HAP-1 (cell line): ENCODE measurements around the gene AMBRA1.

Source experiments
- DNase-seq, 2 experiments: peaks; one replicate each; pipeline ENCODE4 v3.0.0-alpha.2; 2016 to 2020; ENCODE audit warnings: low spot score in 2 of 2
- H3K27me3 ChIP-seq: fragments of 250-450 bp; sonication (Bioruptor Pico); 2 replicates; pipeline ENCODE4 v1.5.1; 2020; ENCODE audit warnings: low read depth, mild to moderate bottlenecking, moderate library complexity
- H3K36me3 ChIP-seq: fragments of 250-450 bp; sonication (Bioruptor Pico); replicated peaks from 2 replicates; pipeline ENCODE4 v1.5.1; 2020; ENCODE audit warnings: mild to moderate bottlenecking
- H3K4me1 ChIP-seq: fragments of 250-450 bp; sonication (Bioruptor Pico); 2 replicates; pipeline ENCODE4 v1.5.1; 2020; ENCODE audit warnings: mild to moderate bottlenecking
- H3K4me3 ChIP-seq: fragments of 250-450 bp; sonication (Bioruptor Pico); 2 replicates; pipeline ENCODE4 v1.5.1; 2020; ENCODE audit warnings: mild to moderate bottlenecking, moderate library complexity
- H3K9me3 ChIP-seq: fragments of 250-450 bp; sonication (Bioruptor Pico); 2 replicates; pipeline ENCODE4 v1.5.1; 2020; ENCODE audit warnings: mild to moderate bottlenecking, moderate library complexity
- in situ Hi-C: fragments of 300-500 bp; cut with MboI; formaldehyde crosslinking; loops from 3 replicates; pipeline ENCODE4 v1.14.3; 2020; ENCODE audit warnings: low sequenced_read_pairs, inconsistent platforms, mixed read lengths

AMBRA1 gene

DNA sequence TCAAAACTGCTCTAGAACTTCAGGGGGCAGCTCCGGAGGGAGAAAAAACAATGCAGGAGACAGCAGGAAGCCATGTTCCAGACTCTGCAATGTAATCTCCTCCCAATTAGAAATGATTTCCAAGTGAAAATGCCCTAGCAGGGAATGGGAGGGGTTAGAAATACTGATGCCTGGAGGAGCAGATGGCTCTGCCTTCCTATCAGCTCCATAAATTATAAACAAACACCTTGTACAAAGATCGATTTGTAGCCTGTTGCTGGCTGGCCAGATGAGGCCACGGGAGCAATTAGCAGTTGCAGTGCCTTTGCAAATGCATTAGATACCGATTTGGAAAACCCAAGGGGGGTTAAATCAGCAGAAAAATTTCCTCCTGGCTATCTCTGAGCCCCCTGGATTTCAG lies 155.6 kb downstream of the AMBRA1 start:
- in situ Hi-C loops, result no loop called here
- DNase-seq, result no peak
- Histone ChIP-seq H3K9me3 (no peaks in the 10 kb centered on the region), H3K36me3 (no peaks in the 10 kb centered on the region), H3K4me3 (no peak overlapping the region), H3K27me3 (no peaks in the 10 kb centered on the region), H3K4me1 (no peaks in the 10 kb centered on the region)

DNA sequence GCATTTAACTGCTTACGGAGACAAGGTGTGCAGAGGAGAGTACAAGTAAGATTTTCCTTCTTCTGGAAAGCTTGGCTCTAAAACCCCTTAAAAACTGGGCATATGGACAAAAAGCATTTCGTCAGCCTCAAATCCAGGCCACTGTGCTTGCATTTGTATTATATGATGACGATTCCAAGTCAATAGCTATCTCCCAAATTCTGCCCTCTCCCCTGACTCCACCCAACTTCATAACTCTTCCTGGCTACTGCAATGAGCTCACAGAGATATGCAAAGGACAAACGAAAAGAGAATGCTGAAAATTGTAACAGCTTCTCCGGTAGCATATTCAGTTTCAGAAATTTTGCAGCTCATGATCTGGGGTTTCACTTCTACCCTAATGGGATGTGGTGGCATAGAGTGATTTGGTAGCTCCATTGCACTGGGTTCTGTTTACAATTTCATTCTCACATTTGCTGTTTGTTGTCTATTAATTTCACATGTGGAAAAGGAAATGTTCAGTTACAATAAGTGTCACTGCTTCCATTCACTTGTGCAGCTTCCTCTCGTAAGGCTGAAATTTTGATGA lies 156.6 kb downstream of the AMBRA1 start:
- in situ Hi-C loops, result no loop called here
- H3K9me3 ChIP-seq, result no peaks in the 10 kb centered on the region
- no peaks in the 10 kb centered on the region for H3K4me1 ChIP-seq
- no peaks in the 10 kb centered on the region for H3K36me3 ChIP-seq
- H3K4me3 ChIP-seq, result no peak overlapping the region
- DNase-seq, result no peak
- no peaks in the 10 kb centered on the region for H3K27me3 ChIP-seq

DNA sequence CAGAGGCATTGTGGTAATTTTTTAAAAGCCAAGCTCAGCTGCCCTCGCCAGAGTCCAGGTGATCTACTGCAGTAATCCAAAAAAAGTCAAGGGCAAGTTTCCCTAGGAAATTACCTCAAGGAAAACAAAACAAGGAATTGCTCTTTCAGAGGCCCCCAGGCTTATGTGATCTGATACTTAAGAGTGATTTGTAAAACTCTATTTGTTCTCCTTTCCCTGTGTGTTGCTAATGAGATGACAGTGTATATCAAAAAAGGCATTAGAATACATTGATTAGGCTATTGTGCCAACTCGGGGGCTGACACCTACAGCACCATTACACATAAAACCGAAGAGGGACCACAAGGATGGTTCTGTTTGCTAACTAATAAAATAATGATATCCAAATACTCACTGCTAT lies 157.7 kb downstream of the AMBRA1 start:
- H3K27me3 ChIP-seq, result no peaks in the 10 kb centered on the region
- H3K36me3 ChIP-seq, result no peaks in the 10 kb centered on the region
- in situ Hi-C loops, result no loop called here
- no peak overlapping the region for H3K4me3 ChIP-seq
- DNase-seq, result no peak
- H3K4me1 ChIP-seq, result no peaks in the 10 kb centered on the region
- H3K9me3 ChIP-seq, result no peaks in the 10 kb centered on the region

DNA sequence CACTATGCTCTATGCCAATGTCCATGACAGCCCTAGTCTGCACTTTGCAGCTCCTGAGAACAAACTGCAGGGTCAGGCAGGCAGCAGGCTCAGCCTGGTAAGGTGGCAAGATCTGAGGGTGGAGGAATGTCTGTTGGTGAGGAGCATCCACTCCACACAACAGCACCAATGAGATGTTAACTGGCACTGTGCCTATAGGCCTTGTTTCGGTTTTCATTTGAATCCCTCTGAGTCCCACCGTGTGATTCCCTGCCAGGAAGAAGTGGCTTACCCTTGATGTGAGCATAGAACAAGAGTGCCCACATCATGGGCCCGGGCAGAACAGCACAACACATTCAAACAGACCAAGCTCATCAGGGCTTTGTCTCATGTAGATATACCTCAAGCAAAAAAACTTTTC lies 158.1 kb downstream of the AMBRA1 start:
- no peak overlapping the region for H3K4me3 ChIP-seq
- H3K9me3 ChIP-seq, result no peaks in the 10 kb centered on the region
- no peaks in the 10 kb centered on the region for H3K4me1 ChIP-seq
- no peaks in the 10 kb centered on the region for H3K36me3 ChIP-seq
- no peak for DNase-seq
- in situ Hi-C loops, result no loop called here
- H3K27me3 ChIP-seq, result no peaks in the 10 kb centered on the region

DNA sequence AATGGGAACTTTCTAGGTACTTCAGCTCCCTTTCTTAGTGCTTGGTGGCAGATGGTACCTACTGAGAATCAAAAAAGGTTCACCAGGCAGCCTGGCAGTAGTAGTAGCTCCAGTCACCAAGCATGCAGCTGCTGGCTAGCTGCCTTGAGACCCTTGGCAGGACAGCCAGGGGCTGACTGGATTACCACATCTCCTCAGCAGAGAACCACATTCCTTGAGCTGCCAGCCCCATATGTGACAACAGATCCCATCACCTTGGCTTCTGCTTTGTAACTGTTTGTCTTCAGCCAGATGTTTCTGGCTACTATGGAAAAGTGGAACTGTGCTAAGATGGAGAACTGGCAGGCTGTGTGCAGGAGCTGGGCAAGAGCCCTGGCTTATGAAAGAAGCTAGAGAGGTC lies 162.6 kb downstream of the AMBRA1 start:
- in situ Hi-C loops, result no loop called here
- DNase-seq, result no peak
- Histone ChIP-seq H3K4me3 (no peak overlapping the region), H3K4me1 (no peaks in the 10 kb centered on the region), H3K27me3 (no peaks in the 10 kb centered on the region), H3K36me3 (no peaks in the 10 kb centered on the region), H3K9me3 (no peaks in the 10 kb centered on the region)

DNA sequence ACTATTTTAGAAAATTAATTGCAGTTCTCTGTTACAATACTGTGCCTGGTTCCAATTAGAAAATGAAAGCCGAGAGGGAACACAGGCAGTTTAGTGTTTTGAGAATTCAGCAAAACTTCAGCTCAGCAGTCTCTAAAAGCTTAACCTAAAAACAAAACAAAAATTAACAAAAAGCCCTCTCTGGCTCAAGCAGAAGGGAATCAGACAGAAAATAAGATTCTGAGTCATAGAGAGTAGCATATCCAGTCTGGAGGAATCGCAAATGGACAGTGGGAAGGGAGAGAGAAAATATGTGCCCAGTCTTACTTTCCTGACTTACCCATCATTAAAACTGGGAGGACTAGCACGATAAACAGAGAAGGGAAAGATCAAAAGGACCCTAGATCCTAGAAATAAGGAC lies 164.1 kb downstream of the AMBRA1 start:
- no peaks in the 10 kb centered on the region for H3K9me3 ChIP-seq
- in situ Hi-C loops, result no loop called here
- no peaks in the 10 kb centered on the region for H3K4me1 ChIP-seq
- no peak for DNase-seq
- H3K27me3 ChIP-seq, result no peaks in the 10 kb centered on the region
- no peak overlapping the region for H3K4me3 ChIP-seq
- H3K36me3 ChIP-seq, result no peaks in the 10 kb centered on the region

DNA sequence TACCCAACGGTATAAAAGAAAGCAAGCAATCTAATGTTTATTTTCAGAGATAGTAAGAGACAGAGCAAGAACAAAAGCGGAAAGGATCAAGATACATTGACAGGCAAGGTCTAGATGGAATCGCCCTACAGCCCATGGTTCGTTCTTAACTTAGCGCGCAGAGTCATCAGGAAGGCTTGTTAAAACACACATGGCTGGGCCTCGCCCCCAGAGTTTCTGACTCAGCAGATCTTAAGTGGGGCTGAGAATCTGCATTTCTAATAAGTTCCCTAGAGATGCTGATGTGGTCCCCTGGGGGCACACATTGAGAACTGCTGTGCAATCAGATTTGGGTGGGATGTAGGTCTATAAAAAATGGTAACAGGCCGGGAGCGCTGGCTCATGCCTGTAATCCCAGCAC lies 166.5 kb downstream of the AMBRA1 start:
- DNase-seq, result no peak
- H3K9me3 ChIP-seq, result no peaks in the 10 kb centered on the region
- in situ Hi-C loops, result no loop called here
- no peaks in the 10 kb centered on the region for H3K27me3 ChIP-seq
- H3K4me1 ChIP-seq, result no peaks in the 10 kb centered on the region
- no peaks in the 10 kb centered on the region for H3K36me3 ChIP-seq
- H3K4me3 ChIP-seq, result no peak overlapping the region

DNA sequence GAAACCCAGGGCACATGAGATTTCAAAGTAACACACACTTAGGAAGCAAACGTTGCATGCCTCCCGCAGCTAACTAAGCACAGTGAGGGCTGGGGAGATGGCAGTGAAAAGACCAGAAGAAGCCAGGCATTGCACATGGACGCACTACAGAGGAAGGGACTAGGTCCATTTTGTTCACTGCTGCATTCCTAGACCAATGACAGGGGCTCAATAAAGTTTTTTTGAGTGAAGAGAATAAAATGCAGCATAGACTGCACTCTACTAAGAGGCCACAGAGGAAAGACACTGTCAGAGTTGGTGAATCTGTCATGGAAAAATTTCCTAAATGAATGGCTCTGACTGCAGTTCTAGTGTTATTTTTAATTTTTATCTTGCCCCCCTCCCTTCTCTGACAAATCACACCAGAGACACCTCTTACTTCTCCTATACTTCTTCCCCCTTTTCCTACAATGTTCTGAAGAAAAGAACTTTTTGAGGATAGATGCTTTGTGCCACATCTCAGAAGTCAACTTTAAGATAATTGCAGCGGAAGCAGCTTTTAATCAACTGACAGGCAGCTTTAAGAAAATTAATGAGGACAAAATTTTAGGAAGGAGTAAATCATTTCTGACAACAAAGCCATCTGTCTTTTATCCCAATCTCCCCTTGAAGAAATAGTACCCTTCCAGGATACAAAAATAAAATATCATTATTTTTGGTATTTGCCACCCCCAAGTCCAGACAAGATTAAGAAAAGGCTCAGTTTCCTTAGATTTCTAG lies 167.4 kb downstream of the AMBRA1 start:
- in situ Hi-C loops, result no loop called here
- Histone ChIP-seq H3K36me3 (no peaks in the 10 kb centered on the region), H3K4me3 (no peak overlapping the region)

DNA sequence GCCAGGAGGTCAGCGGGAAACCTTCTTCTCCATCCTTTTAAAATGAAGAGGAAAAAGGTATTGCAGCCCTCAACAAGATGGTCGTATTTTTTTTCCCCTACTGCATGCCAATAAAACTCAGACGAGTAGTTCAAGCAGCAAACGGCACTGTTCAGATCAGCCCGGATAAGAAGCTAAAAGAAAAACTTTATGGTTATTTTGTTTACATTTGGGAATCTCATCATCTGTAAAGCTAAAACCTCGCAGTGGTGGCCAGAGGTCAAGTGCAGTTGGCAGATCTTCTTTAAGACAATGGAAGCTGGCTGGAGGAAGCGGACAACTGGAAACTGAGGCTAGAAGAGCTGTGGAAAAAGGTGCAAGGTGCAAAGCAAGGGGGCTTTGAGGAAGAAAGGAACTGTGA lies 171.2 kb downstream of the AMBRA1 start:
- in situ Hi-C loops, result no loop called here

More for the DNA sequence above, 167.4 kb downstream of the AMBRA1 start:
- no peaks in the 10 kb centered on the region for H3K9me3 ChIP-seq
- DNase-seq, result no peak
- H3K27me3 ChIP-seq, result no peaks in the 10 kb centered on the region
- H3K4me1 ChIP-seq, result no peaks in the 10 kb centered on the region

DNA sequence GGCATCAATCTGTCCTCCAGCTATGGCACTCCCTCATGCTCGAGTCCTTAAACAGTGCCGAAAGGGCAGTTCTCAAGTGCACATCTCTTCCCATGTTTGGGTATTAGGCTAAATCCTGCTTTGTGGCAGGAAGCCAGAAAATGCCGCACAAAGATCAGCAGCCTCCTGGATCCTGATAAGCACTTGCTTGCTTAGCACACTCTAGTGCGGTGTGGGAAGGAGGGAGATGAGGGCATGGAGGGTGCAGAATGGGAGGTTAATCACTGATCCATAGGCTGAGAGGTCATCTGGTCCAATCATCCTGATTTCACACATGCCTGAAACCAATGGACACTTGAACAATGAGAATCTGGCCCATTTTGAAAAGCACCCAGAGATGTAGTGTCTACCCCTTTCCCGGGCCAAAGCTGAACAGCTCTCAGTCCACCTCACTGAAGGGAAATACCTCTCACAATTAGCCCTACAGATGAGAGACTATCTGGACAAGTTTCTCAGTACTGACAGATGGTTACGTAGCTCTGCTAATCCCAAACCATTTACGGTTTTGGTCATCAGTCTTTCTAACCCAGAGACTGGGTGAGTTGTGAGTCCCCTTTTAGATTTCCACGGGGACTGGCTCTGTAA lies 172.5 kb downstream of the AMBRA1 start:
- in situ Hi-C loops, result no loop called here
- Histone ChIP-seq H3K4me3 (no peak overlapping the region), H3K27me3 (no peaks in the 10 kb centered on the region), H3K36me3 (no peaks in the 10 kb centered on the region), H3K9me3 (no peaks in the 10 kb centered on the region), H3K4me1 (no peaks in the 10 kb centered on the region)
- no peak for DNase-seq

More for the DNA sequence above, 171.2 kb downstream of the AMBRA1 start:
- no peak for DNase-seq
- Histone ChIP-seq H3K27me3 (no peaks in the 10 kb centered on the region), H3K9me3 (no peaks in the 10 kb centered on the region), H3K4me3 (no peak overlapping the region), H3K4me1 (no peaks in the 10 kb centered on the region), H3K36me3 (no peaks in the 10 kb centered on the region)

DNA sequence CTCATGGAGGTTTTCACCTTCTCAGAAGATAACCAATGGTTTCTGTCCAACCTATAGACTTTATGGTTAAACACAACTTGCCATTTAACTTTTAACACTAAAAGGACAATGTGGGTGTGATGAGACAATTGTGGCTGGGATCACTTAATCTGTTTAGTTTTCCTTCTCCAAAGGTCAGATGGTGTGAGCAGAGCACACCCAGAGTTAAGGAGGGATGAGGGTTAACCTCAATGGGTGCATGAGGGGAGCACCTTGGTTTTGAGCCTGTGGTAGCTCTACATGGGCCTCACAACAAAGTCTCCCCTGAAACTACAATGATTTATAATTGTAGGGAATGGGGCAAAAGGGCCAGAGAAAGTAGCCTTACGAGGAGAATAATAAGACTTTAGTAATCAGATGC lies 173.3 kb downstream of the AMBRA1 start:
- Histone ChIP-seq H3K4me3 (no peak overlapping the region), H3K27me3 (no peaks in the 10 kb centered on the region), H3K4me1 (no peaks in the 10 kb centered on the region), H3K36me3 (no peaks in the 10 kb centered on the region), H3K9me3 (no peaks in the 10 kb centered on the region)
- in situ Hi-C loops, result no loop called here
- DNase-seq, result no peak

DNA sequence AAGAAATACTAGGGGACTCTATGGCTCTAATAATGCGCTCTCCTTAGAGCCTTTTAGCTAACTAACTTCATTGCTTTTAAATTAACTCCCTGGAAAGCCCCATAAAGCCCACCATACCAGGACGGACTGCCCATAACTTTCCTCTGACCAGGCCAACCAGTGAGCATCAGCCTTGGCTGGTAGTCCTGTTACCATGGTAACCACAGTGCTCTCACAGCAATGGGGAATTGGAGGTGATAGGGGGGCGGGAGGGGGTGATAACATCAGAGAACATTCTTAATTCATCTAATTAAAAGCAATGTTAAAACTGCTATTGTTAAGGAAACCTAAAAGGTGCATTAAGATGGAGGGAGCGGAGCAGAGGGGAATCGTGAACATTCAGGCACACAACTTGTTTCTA lies 175.1 kb downstream of the AMBRA1 start:
- no peak for DNase-seq
- in situ Hi-C loops, result no loop called here
- H3K4me1 ChIP-seq, result no peaks in the 10 kb centered on the region
- no peaks in the 10 kb centered on the region for H3K27me3 ChIP-seq
- H3K9me3 ChIP-seq, result no peaks in the 10 kb centered on the region
- no peaks in the 10 kb centered on the region for H3K36me3 ChIP-seq
- no peak overlapping the region for H3K4me3 ChIP-seq

DNA sequence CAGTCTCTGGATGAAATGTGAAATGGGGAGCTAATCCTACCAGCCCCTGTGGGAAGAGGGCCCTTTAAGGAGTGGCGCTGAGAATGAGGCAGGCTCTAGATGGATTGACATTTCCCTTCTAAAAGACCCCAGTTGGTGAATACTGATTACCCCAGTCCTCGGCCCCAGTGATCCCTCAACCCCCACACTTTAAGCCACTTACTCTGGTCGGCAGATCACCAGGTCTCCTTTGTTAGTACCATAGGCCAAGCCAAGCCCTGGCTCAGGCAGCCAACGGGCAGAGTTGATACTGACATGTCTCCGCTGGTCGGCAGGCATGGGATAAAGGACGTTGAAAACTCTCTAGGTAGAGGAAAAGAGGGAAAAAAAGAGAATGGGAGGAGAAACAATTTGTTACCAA lies 176.1 kb downstream of the AMBRA1 start:
- H3K4me3 ChIP-seq, result no peak overlapping the region
- H3K4me1 ChIP-seq, result no peaks in the 10 kb centered on the region
- in situ Hi-C loops, result no loop called here
- H3K9me3 ChIP-seq, result no peaks in the 10 kb centered on the region
- no peak for DNase-seq
- H3K36me3 ChIP-seq, result no peaks in the 10 kb centered on the region
- H3K27me3 ChIP-seq, result no peaks in the 10 kb centered on the region

DNA sequence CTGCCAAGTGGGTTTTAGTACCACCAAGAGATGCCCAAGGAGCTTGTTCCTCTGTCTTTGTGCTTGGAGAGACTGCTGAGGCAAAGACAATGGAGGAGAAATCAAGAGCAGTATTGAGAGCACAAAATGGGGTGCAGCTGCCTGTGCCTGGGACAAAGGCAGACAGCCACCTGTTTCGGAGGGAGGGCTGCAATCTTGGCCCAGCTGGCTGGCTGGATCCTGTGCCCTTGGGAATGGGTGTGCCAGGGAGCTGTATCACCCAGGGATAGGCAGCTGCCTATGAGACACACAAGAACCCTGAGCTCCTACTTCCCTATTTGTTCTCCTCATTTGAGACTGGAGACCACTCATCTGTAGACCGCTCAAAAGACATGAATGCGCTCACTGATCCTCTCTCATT lies 178.9 kb downstream of the AMBRA1 start:
- H3K4me1 ChIP-seq, result no peaks in the 10 kb centered on the region
- H3K27me3 ChIP-seq, result no peaks in the 10 kb centered on the region
- no peak overlapping the region for H3K4me3 ChIP-seq
- DNase-seq, result no peak
- H3K9me3 ChIP-seq, result no peaks in the 10 kb centered on the region
- H3K36me3 ChIP-seq, result no peaks in the 10 kb centered on the region
- in situ Hi-C loops, result no loop called here
